SK-N-SH (cell line): ENCODE results near the gene DOCK3. TPM values are rescaled to one million over a fixed set of nuclear protein-coding genes. Genes with fewer than 3 reads are reported as not detected.

Experiments used
- CTCF ChIA-PET: fragments of 300-600, 350-600 bp; formaldehyde crosslinking; extraction: SDS; loops from one replicate; lab custom pipeline; 2021; lab: Yijun Ruan, JAX
- POLR2A ChIA-PET: fragments of 350-600 bp; sonication (Branson Sonifier 250); formaldehyde crosslinking; extraction: SDS; loops from one replicate; lab custom pipeline; 2020; ENCODE audit warnings: antibody characterized with exemption, inconsistent platforms; lab: Yijun Ruan, JAX
- DNase-seq: peaks from one replicate; pipeline ENCODE4 v3.0.0; 2012
- H2AFZ ChIP-seq: fragments of 200-600 bp; sonication (generic); 2 replicates; pipeline ENCODE4 v1.8.1; 2016; ENCODE audit warnings: antibody characterized with exemption, mild to moderate bottlenecking, low read depth
- H3F3A ChIP-seq: fragments of 200-600 bp; sonication (generic); replicated peaks from 2 replicates; pipeline ENCODE3; 2016; ENCODE audit warnings: antibody characterized with exemption, mild to moderate bottlenecking; ENCODE audit not compliant: insufficient read depth
- H3K27ac ChIP-seq, 2 experiments: fragments of 200-500 bp in 1 of 2; fragments of 200-600 bp in 1 of 2; sonication (Bioruptor generic) in 1 of 2; sonication (generic), shearing (Covaris generic) in 1 of 2; 2 replicates each; pipeline versions ENCODE4 v1.5.1 to v1.6.1; 2014 to 2016; ENCODE audit warnings: low read depth in 2 of 2, inconsistent platforms in 1 of 2, low read length in 1 of 2, mild to moderate bottlenecking in 1 of 2, mixed read lengths in 1 of 2
- H3K27me3 ChIP-seq: fragments of 200-600 bp; sonication (generic), shearing (Covaris generic); 2 replicates; pipeline ENCODE4 v1.6.1; 2016; ENCODE audit warnings: mixed run types; ENCODE audit not compliant: insufficient read depth
- H3K36me3 ChIP-seq, 2 experiments: fragments of 200-500 bp in 1 of 2; fragments of 200-600 bp in 1 of 2; sonication (Bioruptor generic) in 1 of 2; sonication (generic) in 1 of 2; replicated peaks in 1 of 2; 2 replicates each; pipeline versions ENCODE3 to v1.5.1; 2014 to 2016; ENCODE audit warnings: low read length in 1 of 2, mild to moderate bottlenecking in 1 of 2; ENCODE audit not compliant: insufficient read depth in 2 of 2, control insufficient read depth in 1 of 2
- H3K4me1 ChIP-seq, 2 experiments: fragments of 200-500 bp in 1 of 2; fragments of 200-600 bp in 1 of 2; sonication (Bioruptor generic) in 1 of 2; sonication (generic), shearing (Covaris generic) in 1 of 2; 2 replicates each; pipeline versions ENCODE4 v1.5.1 to v1.6.1; 2014 to 2016; ENCODE audit warnings: low read depth in 1 of 2, low read length in 1 of 2, mixed run types in 1 of 2; ENCODE audit not compliant: insufficient read depth in 2 of 2, control insufficient read depth in 1 of 2
- H3K4me2 ChIP-seq: fragments of 200-600 bp; sonication (generic), shearing (Covaris generic); 2 replicates; pipeline ENCODE4 v1.6.1; 2017; ENCODE audit warnings: mixed run types
- H3K4me3 ChIP-seq, 2 experiments: fragments of 200-500 bp in 1 of 2; fragments of 200-600 bp in 1 of 2; sonication (Bioruptor generic) in 1 of 2; sonication (generic), shearing (Covaris generic) in 1 of 2; 2 replicates each; pipeline versions ENCODE4 v1.5.1 to v1.8.1; 2014 to 2016; ENCODE audit warnings: low read depth in 2 of 2, inconsistent platforms in 1 of 2, low read length in 1 of 2, mild to moderate bottlenecking in 1 of 2, mixed read lengths in 1 of 2, moderate library complexity in 1 of 2
- H3K79me2 ChIP-seq: fragments of 200-600 bp; sonication (generic); 2 replicates; pipeline ENCODE4 v1.8.1; 2017; ENCODE audit warnings: mild to moderate bottlenecking; ENCODE audit not compliant: insufficient read depth
- H3K9ac ChIP-seq: fragments of 200-600 bp; sonication (generic); 2 replicates; pipeline ENCODE4 v1.6.1; 2017; ENCODE audit warnings: mixed run types
- H3K9me2 ChIP-seq: fragments of 200-600 bp; sonication (generic); 2 replicates; pipeline ENCODE4 v1.6.1; 2017; ENCODE audit warnings: mixed run types
- H3K9me3 ChIP-seq: fragments of 200-600 bp; sonication (generic); 2 replicates; pipeline ENCODE4 v1.6.1; 2017; ENCODE audit warnings: mixed run types, mild to moderate bottlenecking, moderate library complexity
- H4K20me1 ChIP-seq: fragments of 200-600 bp; sonication (generic); 2 replicates; pipeline ENCODE4 v1.6.1; 2017; ENCODE audit warnings: mild to moderate bottlenecking, mixed run types; ENCODE audit not compliant: insufficient read depth
- CHD2 ChIP-seq: fragments of 150-350 bp; IDR thresholded peaks from 2 replicates; pipeline ENCODE4 v1.6.1; 2018; ENCODE audit warnings: low read length; ENCODE audit not compliant: partially characterized antibody
- ELF1 ChIP-seq: IDR thresholded peaks from 2 replicates; pipeline ENCODE4 v1.4.0; 2012
- EZH2phosphoT487 ChIP-seq: fragments of 200-600 bp; sonication (generic); IDR thresholded peaks from 2 replicates; pipeline ENCODE4 v1.6.1; 2017; ENCODE audit warnings: low read depth, mixed run types, mild to moderate bottlenecking, antibody characterized with exemption, moderate library complexity, borderline replicate concordance
- FOXJ3 ChIP-seq: sonication (generic); formaldehyde crosslinking; IDR thresholded peaks from 2 replicates; pipeline ENCODE4 v1.5.1; 2020; ENCODE audit warnings: mild to moderate bottlenecking, missing genetic modification reagents
- FOXM1 ChIP-seq: IDR thresholded peaks from 2 replicates; pipeline ENCODE4 v1.4.0; 2012; ENCODE audit warnings: low read depth, mild to moderate bottlenecking
- GABPA ChIP-seq: IDR thresholded peaks from 2 replicates; pipeline ENCODE4 v1.4.0; 2012; ENCODE audit warnings: low read depth, mild to moderate bottlenecking
- JUND ChIP-seq: IDR thresholded peaks from 2 replicates; pipeline ENCODE4 v1.4.0; 2012
- MEF2A ChIP-seq: IDR thresholded peaks from 2 replicates; pipeline ENCODE4 v1.4.0; 2012; ENCODE audit warnings: low read depth, borderline replicate concordance
- NFIC ChIP-seq: IDR thresholded peaks from 2 replicates; pipeline ENCODE4 v1.4.0; 2012; ENCODE audit warnings: borderline replicate concordance
- RAD21 ChIP-seq: IDR thresholded peaks from 2 replicates; pipeline ENCODE4 v1.6.1; 2012; ENCODE audit warnings: mild to moderate bottlenecking, low read length
- RXRA ChIP-seq: IDR thresholded peaks from 2 replicates; pipeline ENCODE4 v1.4.0; 2012; ENCODE audit warnings: low read depth, mild to moderate bottlenecking, borderline replicate concordance
- SIN3A ChIP-seq: IDR thresholded peaks from 2 replicates; pipeline ENCODE4 v1.6.1; 2012; ENCODE audit warnings: low read depth, mild to moderate bottlenecking, low read length, moderate library complexity, borderline replicate concordance
- SMC3 ChIP-seq: IDR thresholded peaks from 2 replicates; pipeline ENCODE4 v1.6.1; 2012; ENCODE audit warnings: low read depth, low read length, improper control_type of control experiment
- WGBS: methylation state at CpG from one replicate; pipeline ENCODE4 v1.1.6; 2017; ENCODE audit warnings: low lambda C conversion rate; 5-methylcytosine and 5-hydroxymethylcytosine counted together
- polyA plus RNA-seq, 3 experiments: library from polyadenylated mRNA; depleted of rRNA; stranded (reverse); fragments of >200 nt; gene quantifications; 2 replicates each; pipeline ENCODE4 v1.2.3, GENCODE V29; 2012
- TF ChIP-seq, protein P1 (sequence below): IDR thresholded peaks from 2 replicates; pipeline ENCODE4 v1.4.0; 2012; ENCODE audit warnings: low read depth
- TF ChIP-seq, protein P2 (sequence below): fragments of 150-350 bp; IDR thresholded peaks from 2 replicates; pipeline ENCODE4 v1.6.1; 2016; ENCODE audit warnings: mild to moderate bottlenecking, low read depth, low read length
- TF ChIP-seq, protein P3 (sequence below): fragments of 150-350 bp; IDR thresholded peaks from 2 replicates; pipeline ENCODE4 v1.6.1; 2017; ENCODE audit warnings: antibody characterized with exemption, low read length, low read depth, borderline replicate concordance

Gene DOCK3
- polyA plus RNA-seq, 1 of the 3 experiments (the other 2 are of a cell fraction), result 0.05 TPM

DNA sequence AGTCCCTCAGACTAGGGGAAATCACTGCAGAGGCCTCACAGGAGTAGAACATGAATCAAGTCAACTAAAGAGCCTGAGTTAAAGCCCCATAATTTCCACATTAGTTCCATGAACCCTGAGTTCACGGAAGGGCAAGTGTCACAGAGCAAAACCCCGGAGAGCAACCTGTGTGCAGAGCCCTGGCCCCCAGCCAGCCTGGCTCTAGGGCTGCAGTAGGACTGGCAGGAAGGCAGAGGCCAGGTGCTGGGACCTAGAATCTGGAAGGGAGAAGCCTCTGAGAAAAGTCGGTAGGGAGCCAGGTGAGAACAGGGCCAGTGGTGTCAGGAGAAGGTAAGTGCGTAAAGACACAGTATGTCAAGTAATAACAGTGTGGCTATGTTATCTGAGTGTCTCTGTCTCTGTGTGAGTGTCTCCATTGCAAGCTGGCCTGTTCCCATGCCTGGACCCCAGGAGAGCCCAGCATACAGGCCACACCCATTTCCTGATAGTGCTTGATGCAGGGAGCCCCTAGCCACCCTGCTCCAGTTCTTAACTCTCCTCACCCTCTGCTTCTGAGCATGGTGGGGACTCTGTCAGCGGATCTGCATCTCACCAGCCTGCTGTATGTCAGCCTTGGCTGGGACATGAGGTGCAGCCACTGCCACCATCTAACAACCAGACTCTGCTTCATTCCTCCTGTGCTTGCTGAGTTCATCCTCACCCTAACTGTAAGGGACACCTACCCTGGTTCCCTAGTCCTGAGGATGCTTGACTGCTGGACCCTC lies 699.1 kb downstream of the DOCK3 start:
- no peak for TF ChIP-seq JUND
- TF ChIP-seq FOXJ3, result no peak
- no peak for TF ChIP-seq RAD21
- TF ChIP-seq CHD2, result no peak
- TF ChIP-seq EZH2phosphoT487, result no peak
- TF ChIP-seq SMC3, result no peak
- TF ChIP-seq GABPA, result no peak
- TF ChIP-seq MEF2A, result no peak
- no peak for TF ChIP-seq NFIC
- TF ChIP-seq ELF1, result no peak
- TF ChIP-seq, protein P1, sequence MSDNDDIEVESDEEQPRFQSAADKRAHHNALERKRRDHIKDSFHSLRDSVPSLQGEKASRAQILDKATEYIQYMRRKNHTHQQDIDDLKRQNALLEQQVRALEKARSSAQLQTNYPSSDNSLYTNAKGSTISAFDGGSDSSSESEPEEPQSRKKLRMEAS, result no peak
- TF ChIP-seq, protein P2, sequence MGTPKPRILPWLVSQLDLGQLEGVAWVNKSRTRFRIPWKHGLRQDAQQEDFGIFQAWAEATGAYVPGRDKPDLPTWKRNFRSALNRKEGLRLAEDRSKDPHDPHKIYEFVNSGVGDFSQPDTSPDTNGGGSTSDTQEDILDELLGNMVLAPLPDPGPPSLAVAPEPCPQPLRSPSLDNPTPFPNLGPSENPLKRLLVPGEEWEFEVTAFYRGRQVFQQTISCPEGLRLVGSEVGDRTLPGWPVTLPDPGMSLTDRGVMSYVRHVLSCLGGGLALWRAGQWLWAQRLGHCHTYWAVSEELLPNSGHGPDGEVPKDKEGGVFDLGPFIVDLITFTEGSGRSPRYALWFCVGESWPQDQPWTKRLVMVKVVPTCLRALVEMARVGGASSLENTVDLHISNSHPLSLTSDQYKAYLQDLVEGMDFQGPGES, result no peak
- TF ChIP-seq, protein P3, sequence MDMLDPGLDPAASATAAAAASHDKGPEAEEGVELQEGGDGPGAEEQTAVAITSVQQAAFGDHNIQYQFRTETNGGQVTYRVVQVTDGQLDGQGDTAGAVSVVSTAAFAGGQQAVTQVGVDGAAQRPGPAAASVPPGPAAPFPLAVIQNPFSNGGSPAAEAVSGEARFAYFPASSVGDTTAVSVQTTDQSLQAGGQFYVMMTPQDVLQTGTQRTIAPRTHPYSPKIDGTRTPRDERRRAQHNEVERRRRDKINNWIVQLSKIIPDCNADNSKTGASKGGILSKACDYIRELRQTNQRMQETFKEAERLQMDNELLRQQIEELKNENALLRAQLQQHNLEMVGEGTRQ, result no peak
- TF ChIP-seq SIN3A, result no peak
- Histone ChIP-seq H3F3A (no peaks in the 10 kb centered on the region), H3K9me2 (no peaks in the 10 kb centered on the region), H3K4me3 (no peak overlapping the region), H4K20me1 (no peaks in the 10 kb centered on the region), H3K79me2 (no peaks in the 10 kb centered on the region), H3K4me1 (no peaks in the 10 kb centered on the region), H3K27ac (no peak overlapping the region), H3K4me2 (no peak overlapping the region), H3K9me3 (no peaks in the 10 kb centered on the region), H3K9ac (no peak overlapping the region), H3K27me3 (no peaks in the 10 kb centered on the region; the same call in 1 of the 2 replicates), H2AFZ (no peak overlapping the region), H3K36me3 (no peaks in the 10 kb centered on the region)
- 61% methylated on average over 5 of the region's 5 CpGs for WGBS
- ChIA-PET POLR2A (interaction anchor here (1.4 kb wide), 1 partner anchor 11 kb away, joined by 3 read pairs; the partner anchor contains the start of gene MANF), CTCF (interaction anchor here (5.4 to 6.2 kb wide), 2 partner anchors 758 kb away, joined by 53 to 83 read pairs; partner anchors contain the start of gene MAPKAPK3)
- DNase-seq, result no peak

DNA sequence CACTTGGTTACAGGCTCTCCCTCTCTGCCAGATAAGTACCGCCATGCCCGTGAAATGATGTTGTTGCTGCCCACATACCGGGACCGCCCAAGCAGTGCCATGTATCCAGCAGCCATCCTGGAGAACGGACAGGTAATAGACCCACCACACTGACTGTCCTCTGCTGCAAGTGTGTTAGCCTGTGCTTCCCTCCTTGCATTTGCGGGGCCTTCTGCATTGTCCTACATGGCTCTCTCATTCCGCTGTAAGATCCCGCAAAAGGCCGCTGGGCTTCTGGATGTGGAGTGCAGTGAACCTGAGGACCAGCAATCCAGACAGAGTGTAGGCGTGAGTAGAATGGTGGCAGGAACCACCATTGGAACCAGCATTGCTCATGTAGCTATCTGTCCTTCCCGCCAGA lies 699.7 kb downstream of the DOCK3 start:
- H3K36me3 ChIP-seq, result no peaks in the 10 kb centered on the region
- H3K27ac ChIP-seq, result no peak overlapping the region
- H3K4me2 ChIP-seq, result no peak overlapping the region
- H3K9ac ChIP-seq, result no peak overlapping the region
- TF ChIP-seq RXRA (no peak), FOXM1 (no peak)
- TF ChIP-seq, protein P3, result no peak
- TF ChIP-seq, protein P1, result no peak
- H3F3A ChIP-seq, result no peaks in the 10 kb centered on the region
- no peaks in the 10 kb centered on the region for H4K20me1 ChIP-seq
- POLR2A ChIA-PET, result interaction anchor here (1.4 kb wide), 1 partner anchor 10 kb away, joined by 3 read pairs; the partner anchor contains the start of gene MANF
- no peaks in the 10 kb centered on the region; the same call in 1 of the 2 replicates for H3K27me3 ChIP-seq
- CTCF ChIA-PET, result interaction anchor here (3.6 to 6.2 kb wide), 2 partner anchors 274 to 758 kb away, joined by 12 to 53 read pairs; partner anchors contain the start of gene MAPKAPK3
- no peak for DNase-seq
- WGBS, result 92% methylated on average over 5 of the region's 11 CpGs
- H3K4me3 ChIP-seq, result no peak overlapping the region
- no peaks in the 10 kb centered on the region for H3K9me3 ChIP-seq
- H3K4me1 ChIP-seq, result no peaks in the 10 kb centered on the region
- H3K9me2 ChIP-seq, result no peaks in the 10 kb centered on the region
- no peaks in the 10 kb centered on the region for H3K79me2 ChIP-seq
- H2AFZ ChIP-seq, result no peak overlapping the region
